K562 (cell line): ENCODE results near the gene SLC12A4. TPM values are rescaled to one million over a fixed set of nuclear protein-coding genes. Genes with fewer than 3 reads are reported as not detected.

Experiments used
- CBFA2T2 ChIP-seq: fragments of 450-650 bp; conservative IDR thresholded peaks from 2 replicates; pipeline ENCODE4 v1.6.1; 2017; ENCODE audit warnings: mild to moderate bottlenecking
- CBX8 ChIP-seq: fragments of 200-600 bp; sonication (generic); IDR thresholded peaks from 2 replicates; pipeline ENCODE4 v1.6.1; 2012; ENCODE audit warnings: borderline replicate concordance, mixed run types, low read depth, mild to moderate bottlenecking, moderate library complexity, mixed read lengths, low read length, control low read depth, inconsistent platforms; ENCODE audit not compliant: poor library complexity, severe bottlenecking; ENCODE audit errors: extremely low read depth
- HDAC8 ChIP-seq: fragments of 450-650 bp; IDR thresholded peaks from 2 replicates; pipeline ENCODE4 v1.6.1; 2016; ENCODE audit warnings: mild to moderate bottlenecking, missing genetic modification characterization, moderate library complexity, missing compliant biosample characterization
- LCOR ChIP-seq: sonication (generic); formaldehyde crosslinking; IDR thresholded peaks from 2 replicates; pipeline ENCODE4 v1.8.0; 2022; ENCODE audit warnings: mild to moderate bottlenecking, missing genetic modification reagents
- SMAD1 ChIP-seq: fragments of 150-350 bp; IDR thresholded peaks from 2 replicates; pipeline ENCODE4 v1.6.1; 2014; ENCODE audit warnings: low read length, low read depth; ENCODE audit not compliant: partially characterized antibody
- TAL1 ChIP-seq: fragments of 450-650 bp; IDR thresholded peaks from 2 replicates; pipeline ENCODE4 v1.6.1; 2016; ENCODE audit warnings: mild to moderate bottlenecking
- ZNF146 ChIP-seq: IDR thresholded peaks from one replicate; pipeline ENCODE4 v1.6.1; 2018; ENCODE audit warnings: missing compliant biosample characterization; ENCODE audit not compliant: unreplicated experiment
- polyA plus RNA-seq, 8 experiments: library from polyadenylated mRNA; depleted of rRNA in 4 of 8; stranded (reverse) in 5 of 8; unstranded in 3 of 8; fragments of >200 nt; fragmentation: Nextera tagmentation in 2 of 8; fragmentation: Illumina TruSeq in 1 of 8; extraction: Ambion mirVana in 2 of 8; extraction: Trizol in 1 of 8; gene quantifications; 2 replicates each; pipeline versions ENCODE4 v1.2.1 to v1.2.3, GENCODE V29; 2011 to 2014; ENCODE audit warnings: inconsistent platforms in 1 of 8, missing spikeins in 1 of 8
- total RNA-seq, 7 experiments: library from RNA; depleted of rRNA in 6 of 7; stranded (reverse); fragments of >200 nt in 6 of 7; fragmentation: Illumina TruSeq in 2 of 7; extraction: Trizol in 2 of 7; gene quantifications; 2 replicates each; pipeline versions ENCODE4 v1.2.1 to v1.2.3, GENCODE V29; 2011 to 2021; ENCODE audit warnings: low replicate concordance in 1 of 7
- TF ChIP-seq, protein P1 (sequence below): sonication (generic); formaldehyde crosslinking; IDR thresholded peaks from 2 replicates; pipeline ENCODE4 v1.8.0; 2022; ENCODE audit warnings: mild to moderate bottlenecking, missing genetic modification reagents

SLC12A4 gene
- total and polyA plus RNA-seq, 9 of the 15 experiments (the other 6 are each of a cell fraction or from before 2014, with no cell fraction given) = 0.75 to 43.5 (median 15.0) TPM

DNA sequence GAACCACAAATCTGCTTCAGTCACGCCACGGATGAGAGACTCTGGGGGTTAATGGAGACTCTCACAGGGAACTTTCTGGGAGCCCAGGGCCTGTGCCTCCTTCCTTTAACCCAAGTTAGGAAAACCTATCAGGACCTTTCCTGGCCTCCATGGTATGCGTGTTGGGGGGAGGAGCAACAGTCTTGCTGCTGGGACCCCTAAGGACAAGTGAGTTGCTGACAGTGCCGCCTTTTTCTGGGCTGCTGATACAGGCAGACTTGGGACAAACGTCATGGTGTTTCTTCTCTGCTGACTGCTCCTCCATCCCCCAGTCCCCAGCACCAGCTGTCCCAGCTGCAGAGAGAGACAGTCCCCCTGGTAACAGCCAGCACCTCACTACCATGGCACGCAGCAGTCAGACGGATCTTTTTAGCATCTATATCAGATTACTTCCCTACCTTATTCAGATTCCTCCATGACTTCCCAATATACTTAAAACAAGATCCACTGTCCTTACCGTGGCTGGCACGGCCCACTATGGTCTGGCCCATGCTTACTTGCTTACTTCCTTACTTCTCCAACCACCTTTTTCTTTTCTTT is 40.8 kb upstream of the SLC12A4 start (continued):
- TF ChIP-seq, protein P1, sequence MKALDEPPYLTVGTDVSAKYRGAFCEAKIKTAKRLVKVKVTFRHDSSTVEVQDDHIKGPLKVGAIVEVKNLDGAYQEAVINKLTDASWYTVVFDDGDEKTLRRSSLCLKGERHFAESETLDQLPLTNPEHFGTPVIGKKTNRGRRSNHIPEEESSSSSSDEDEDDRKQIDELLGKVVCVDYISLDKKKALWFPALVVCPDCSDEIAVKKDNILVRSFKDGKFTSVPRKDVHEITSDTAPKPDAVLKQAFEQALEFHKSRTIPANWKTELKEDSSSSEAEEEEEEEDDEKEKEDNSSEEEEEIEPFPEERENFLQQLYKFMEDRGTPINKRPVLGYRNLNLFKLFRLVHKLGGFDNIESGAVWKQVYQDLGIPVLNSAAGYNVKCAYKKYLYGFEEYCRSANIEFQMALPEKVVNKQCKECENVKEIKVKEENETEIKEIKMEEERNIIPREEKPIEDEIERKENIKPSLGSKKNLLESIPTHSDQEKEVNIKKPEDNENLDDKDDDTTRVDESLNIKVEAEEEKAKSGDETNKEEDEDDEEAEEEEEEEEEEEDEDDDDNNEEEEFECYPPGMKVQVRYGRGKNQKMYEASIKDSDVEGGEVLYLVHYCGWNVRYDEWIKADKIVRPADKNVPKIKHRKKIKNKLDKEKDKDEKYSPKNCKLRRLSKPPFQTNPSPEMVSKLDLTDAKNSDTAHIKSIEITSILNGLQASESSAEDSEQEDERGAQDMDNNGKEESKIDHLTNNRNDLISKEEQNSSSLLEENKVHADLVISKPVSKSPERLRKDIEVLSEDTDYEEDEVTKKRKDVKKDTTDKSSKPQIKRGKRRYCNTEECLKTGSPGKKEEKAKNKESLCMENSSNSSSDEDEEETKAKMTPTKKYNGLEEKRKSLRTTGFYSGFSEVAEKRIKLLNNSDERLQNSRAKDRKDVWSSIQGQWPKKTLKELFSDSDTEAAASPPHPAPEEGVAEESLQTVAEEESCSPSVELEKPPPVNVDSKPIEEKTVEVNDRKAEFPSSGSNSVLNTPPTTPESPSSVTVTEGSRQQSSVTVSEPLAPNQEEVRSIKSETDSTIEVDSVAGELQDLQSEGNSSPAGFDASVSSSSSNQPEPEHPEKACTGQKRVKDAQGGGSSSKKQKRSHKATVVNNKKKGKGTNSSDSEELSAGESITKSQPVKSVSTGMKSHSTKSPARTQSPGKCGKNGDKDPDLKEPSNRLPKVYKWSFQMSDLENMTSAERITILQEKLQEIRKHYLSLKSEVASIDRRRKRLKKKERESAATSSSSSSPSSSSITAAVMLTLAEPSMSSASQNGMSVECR (CRISPR knock-in tag) = no peak
- TF ChIP-seq CBFA2T2 = no peak
- TF ChIP-seq LCOR (CRISPR knock-in tag) = no peak
- TF ChIP-seq ZNF146 = no peak
- no peak for TF ChIP-seq CBX8
- TF ChIP-seq HDAC8 (tag) = no peak
- no peak for TF ChIP-seq SMAD1
- TF ChIP-seq TAL1 = no peak
